ENCODE data around the gene DNAJC24. TPM values are rescaled to one million over a fixed set of nuclear protein-coding genes. Genes with fewer than 3 reads are reported as not detected.

DNAJC24 gene
- total RNA-seq, 1 experiment from 2014 or later, result 50.4 TPM

DNA sequence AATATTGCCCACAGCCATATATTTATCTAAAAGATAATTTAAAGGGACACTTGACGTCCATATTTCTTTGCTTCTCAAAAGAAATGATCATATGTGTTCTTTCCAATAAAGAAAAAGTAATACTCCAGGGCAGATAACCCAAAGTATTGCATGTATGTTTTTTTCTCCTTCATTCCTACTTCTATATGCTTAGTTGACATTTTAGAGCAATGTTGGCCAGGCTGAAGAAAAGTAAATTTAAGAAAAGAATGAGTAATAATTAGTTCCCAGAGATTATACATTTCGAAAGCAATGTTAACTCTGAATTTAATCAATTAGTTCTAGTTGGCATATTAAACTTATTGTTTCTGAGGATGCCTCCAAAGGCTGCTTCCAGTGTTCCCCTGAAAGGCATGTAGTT is 48.2 kb downstream of the DNAJC24 start:
- BruUV-seq (replicated peaks), result no TSS peak
- no peak for DNase-seq (ENCODE audit: low spot score)
- POLR2A ChIA-PET (ENCODE audit: low non-redundant PET), result no interaction called here
- no peak for TF ChIP-seq CTCF (conservative IDR thresholded peaks at IDR 0.05; ENCODE audit: low read depth, low read length)
- no peak for TF ChIP-seq EZH2 (IDR thresholded peaks at IDR 0.05; ENCODE audit: borderline replicate concordance, low read depth, low read length, poor library complexity, severe bottlenecking)
- Histone ChIP-seq H3K4me1 (ENCODE audit: insufficient read depth, low read length, poor library complexity, severe bottlenecking) (peaks cover 5% of the 10 kb centered on the region), H3K36me3 (ENCODE audit: insufficient read depth, low read length, poor library complexity, severe bottlenecking) (no peaks in the 10 kb centered on the region), H3K4me3 (ENCODE audit: low read depth, low read length, poor library complexity, severe bottlenecking) (no peak overlapping the region), H3K27ac (ENCODE audit: low read depth, low read length, poor library complexity, severe bottlenecking) (no peak overlapping the region), H3K27me3 (replicated peaks; ENCODE audit: insufficient read depth, low read depth, low read length, poor library complexity) (no peaks in the 10 kb centered on the region), H3K9me3 (ENCODE audit: low read depth, low read length, poor library complexity, severe bottlenecking) (no peaks in the 10 kb centered on the region)
- intact Hi-C loops (cut with micrococcal nuclease; ENCODE audit: unreplicated experiment), result no loop called here
- CTCF ChIA-PET, result interaction anchor here (1.6 kb wide), 1 partner anchor 758 kb away, joined by 4 read pairs; no protein-coding TSS in a partner anchor

GRCh38 chr11:31419138-31419537 is 49.5 kb downstream of the DNAJC24 start:
- ChIA-PET POLR2A (ENCODE audit: low non-redundant PET) (no interaction called here), CTCF (no interaction called here)
- no TSS peak for BruUV-seq (replicated peaks)
- DNase-seq (ENCODE audit: low spot score), result no peak
- Histone ChIP-seq H3K4me3 (ENCODE audit: low read depth, low read length, poor library complexity, severe bottlenecking) (no peak overlapping the region), H3K27me3 (replicated peaks; ENCODE audit: insufficient read depth, low read depth, low read length, poor library complexity) (no peaks in the 10 kb centered on the region), H3K4me1 (ENCODE audit: insufficient read depth, low read length, poor library complexity, severe bottlenecking) (peaks cover 5% of the 10 kb centered on the region), H3K36me3 (ENCODE audit: insufficient read depth, low read length, poor library complexity, severe bottlenecking) (no peaks in the 10 kb centered on the region), H3K9me3 (ENCODE audit: low read depth, low read length, poor library complexity, severe bottlenecking) (no peaks in the 10 kb centered on the region), H3K27ac (ENCODE audit: low read depth, low read length, poor library complexity, severe bottlenecking) (no peak overlapping the region)
- TF ChIP-seq CTCF (conservative IDR thresholded peaks at IDR 0.05; ENCODE audit: low read depth, low read length) (no peak), EZH2 (IDR thresholded peaks at IDR 0.05; ENCODE audit: borderline replicate concordance, low read depth, low read length, poor library complexity, severe bottlenecking) (no peak)
- intact Hi-C loops (cut with micrococcal nuclease; ENCODE audit: unreplicated experiment), result no loop called here

DNA sequence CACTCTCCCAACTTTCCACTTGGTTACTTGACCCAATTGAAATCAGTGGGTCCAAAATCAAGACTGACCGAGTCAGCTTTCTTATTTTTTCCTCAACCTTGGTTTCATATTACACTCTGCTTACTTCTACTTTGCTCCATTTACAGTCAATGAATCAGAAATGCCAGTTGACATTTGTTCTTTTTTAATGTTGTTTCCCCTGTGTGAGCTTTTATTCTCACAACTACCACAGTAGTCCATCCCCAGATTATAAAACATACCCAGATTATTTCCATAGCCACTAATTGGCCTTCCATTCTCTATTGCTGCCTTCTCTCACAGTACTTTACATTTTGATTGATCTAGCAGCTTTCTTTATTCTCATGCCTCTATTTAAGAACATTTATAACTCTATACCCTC is 50.0 kb downstream of the DNAJC24 start:
- TF ChIP-seq CTCF (conservative IDR thresholded peaks at IDR 0.05; ENCODE audit: low read depth, low read length) (no peak), EZH2 (IDR thresholded peaks at IDR 0.05; ENCODE audit: borderline replicate concordance, low read depth, low read length, poor library complexity, severe bottlenecking) (no peak)
- H3K4me1 ChIP-seq (ENCODE audit: insufficient read depth, low read length, poor library complexity, severe bottlenecking), result peaks cover 5% of the 10 kb centered on the region
- DNase-seq (ENCODE audit: low spot score), result no peak
- no peaks in the 10 kb centered on the region for H3K9me3 ChIP-seq (ENCODE audit: low read depth, low read length, poor library complexity, severe bottlenecking)
- ChIA-PET CTCF (no interaction called here), POLR2A (ENCODE audit: low non-redundant PET) (no interaction called here)
- intact Hi-C loops (cut with micrococcal nuclease; ENCODE audit: unreplicated experiment), result no loop called here
- no peaks in the 10 kb centered on the region for H3K36me3 ChIP-seq (ENCODE audit: insufficient read depth, low read length, poor library complexity, severe bottlenecking)
- BruUV-seq (replicated peaks), result no TSS peak
- H3K27ac ChIP-seq (ENCODE audit: low read depth, low read length, poor library complexity, severe bottlenecking), result no peak overlapping the region
- no peak overlapping the region for H3K4me3 ChIP-seq (ENCODE audit: low read depth, low read length, poor library complexity, severe bottlenecking)
- no peaks in the 10 kb centered on the region for H3K27me3 ChIP-seq (replicated peaks; ENCODE audit: insufficient read depth, low read depth, low read length, poor library complexity)
